HG02623 (cell line): Measurements from ENCODE around the gene PLCB1.
"Not testable (repeated sequence)": the region's sequence is repeated elsewhere in the genome, so short reads cannot be mapped to it uniquely, and the experiment has no call there.

ENCODE experiments used
- ATAC-seq: cut with Tn5 transposase; IDR thresholded peaks from one replicate; pipeline ENCODE4 v1.9.1; 2021; ENCODE audit warnings: moderate library complexity; ENCODE audit not compliant: unreplicated experiment

The PLCB1 gene

GRCh38 chr20:8328189-8328588 is 196.1 kb downstream of the PLCB1 start:
- ATAC-seq: no peak

GRCh38 chr20:8330319-8330784 is 198.3 kb downstream of the PLCB1 start:
- ATAC-seq: no peak

GRCh38 chr20:8330785-8331695 is 199.0 kb downstream of the PLCB1 start:
- no peak for ATAC-seq

- no peak for ATAC-seq
Measured at GRCh38 chr20:8331740-8332412, 199.8 kb downstream of the PLCB1 start.

GRCh38 chr20:8334641-8335040 is 202.6 kb downstream of the PLCB1 start:
- no peak for ATAC-seq

- no peak for ATAC-seq
Measured at GRCh38 chr20:8335059-8335458, 203.0 kb downstream of the PLCB1 start.

GRCh38 chr20:8335495-8336195 is 203.6 kb downstream of the PLCB1 start:
- ATAC-seq: no peak

- ATAC-seq: no peak
Measured at GRCh38 chr20:8339349-8339748, 207.3 kb downstream of the PLCB1 start.

GRCh38 chr20:8342391-8342790 is 210.3 kb downstream of the PLCB1 start:
- ATAC-seq: no peak

GRCh38 chr20:8344106-8344505 is 212.0 kb downstream of the PLCB1 start:
- no peak for ATAC-seq

- no peak for ATAC-seq
Measured at GRCh38 chr20:8344631-8345030, 212.6 kb downstream of the PLCB1 start.

GRCh38 chr20:8346700-8347270 is 214.7 kb downstream of the PLCB1 start:
- ATAC-seq: no peak

- ATAC-seq: not testable (repeated sequence)
Measured at GRCh38 chr20:8350225-8350624, 218.2 kb downstream of the PLCB1 start.

- no peak for ATAC-seq
Measured at GRCh38 chr20:8352486-8352885, 220.4 kb downstream of the PLCB1 start.

- ATAC-seq: no peak
Measured at GRCh38 chr20:8353512-8353911, 221.4 kb downstream of the PLCB1 start.

GRCh38 chr20:8355453-8355852 is 223.4 kb downstream of the PLCB1 start:
- ATAC-seq: no peak

GRCh38 chr20:8356806-8357205 is 224.7 kb downstream of the PLCB1 start:
- ATAC-seq: no peak

- ATAC-seq: no peak
Measured at GRCh38 chr20:8357703-8358102, 225.6 kb downstream of the PLCB1 start.

- ATAC-seq: no peak
Measured at GRCh38 chr20:8360035-8360434, 228.0 kb downstream of the PLCB1 start.

GRCh38 chr20:8361006-8361652 is 229.1 kb downstream of the PLCB1 start:
- no peak for ATAC-seq

GRCh38 chr20:8361779-8362178 is 229.7 kb downstream of the PLCB1 start:
- ATAC-seq: no peak
